ENCODE results near the gene PRKCQ.

The PRKCQ gene

GRCh38 chr10:6579904-6580278 lies at the start of gene PRKCQ:
Gene PRKCQ, minus strand, starts transcription at chr10:6580276. Its CDS starts 65,141 bp downstream, at chr10:6515135.
- no peaks in the 10 kb centered on the region for H3K27me3 Mint-ChIP-seq
- H3K4me3 Mint-ChIP-seq = peak within 1 kb of the TSS; percentile 96 to 98
- peaks cover 49% of the 10 kb centered on the region for H3K4me1 Mint-ChIP-seq
- DNase-seq = no peak
- H3K9me3 Mint-ChIP-seq = no peaks in the 10 kb centered on the region
- no peak for ATAC-seq
- peak within 1 kb of the TSS; percentile 98 to 99 for H3K27ac Mint-ChIP-seq

- DNase-seq (no peak), ATAC-seq (peak; percentile 76)
- Mint-ChIP-seq H3K9me3 (no peaks in the 10 kb centered on the region), H3K4me1 (peaks cover 31% of the 10 kb centered on the region), H3K4me3 (no peak overlapping the region), H3K27ac (no peak overlapping the region), H3K27me3 (no peaks in the 10 kb centered on the region)
These were observed 45.4 kb upstream of the PRKCQ start for GRCh38 chr10:6625428-6625827.

- Mint-ChIP-seq H3K4me3 (no peak overlapping the region), H3K9me3 (no peaks in the 10 kb centered on the region), H3K4me1 (peaks cover 31% of the 10 kb centered on the region), H3K27me3 (no peaks in the 10 kb centered on the region), H3K27ac (peak overlapping the region in 1 of 2 donors; percentile 78)
- ATAC-seq (no peak), DNase-seq (no peak)
These were observed 44.3 kb upstream of the PRKCQ start for GRCh38 chr10:6624392-6624791.

- Mint-ChIP-seq H3K4me3 (no peak overlapping the region), H3K27ac (no peak overlapping the region), H3K27me3 (no peaks in the 10 kb centered on the region), H3K9me3 (no peaks in the 10 kb centered on the region), H3K4me1 (peaks cover 37% of the 10 kb centered on the region)
- no peak for ATAC-seq
- no peak for DNase-seq
These were observed 42.8 kb upstream of the PRKCQ start for GRCh38 chr10:6622921-6623320.

- no peak overlapping the region for H3K27ac Mint-ChIP-seq
- ATAC-seq (no peak), DNase-seq (no peak)
- no peak overlapping the region for H3K4me3 Mint-ChIP-seq
- H3K4me1 Mint-ChIP-seq = peaks cover 51% of the 10 kb centered on the region
- no peaks in the 10 kb centered on the region for H3K9me3 Mint-ChIP-seq
- H3K27me3 Mint-ChIP-seq = no peaks in the 10 kb centered on the region
These were observed 41.5 kb upstream of the PRKCQ start for GRCh38 chr10:6621536-6621935.

- H3K4me3 Mint-ChIP-seq = no peak overlapping the region
- no peak overlapping the region for H3K27ac Mint-ChIP-seq
- no peaks in the 10 kb centered on the region for H3K27me3 Mint-ChIP-seq
- DNase-seq (no peak), ATAC-seq (no peak)
- no peaks in the 10 kb centered on the region for H3K9me3 Mint-ChIP-seq
- H3K4me1 Mint-ChIP-seq = peaks cover 50% of the 10 kb centered on the region
These were observed 39.6 kb upstream of the PRKCQ start for GRCh38 chr10:6619660-6620059.

GRCh38 chr10:6618340-6618739 lies 38.3 kb upstream of the PRKCQ start:
- no peaks in the 10 kb centered on the region for H3K27me3 Mint-ChIP-seq
- no peak overlapping the region for H3K4me3 Mint-ChIP-seq
- H3K4me1 Mint-ChIP-seq = peaks cover 52% of the 10 kb centered on the region
- no peak for DNase-seq
- no peak for ATAC-seq
- peaks cover 6 to 8% of the 10 kb centered on the region in 2 donors for H3K9me3 Mint-ChIP-seq
- H3K27ac Mint-ChIP-seq = no peak overlapping the region

- ATAC-seq (peak; percentile 64), DNase-seq (no peak)
- Mint-ChIP-seq H3K4me3 (peak overlapping the region in 1 of 2 donors; percentile 13), H3K9me3 (peaks cover 13 to 14% of the 10 kb centered on the region in 2 donors), H3K4me1 (peaks cover 58% of the 10 kb centered on the region), H3K27ac (no peak overlapping the region), H3K27me3 (no peaks in the 10 kb centered on the region)
These were observed 37.4 kb upstream of the PRKCQ start for GRCh38 chr10:6617309-6618076.

- no peak for DNase-seq
- H3K9me3 Mint-ChIP-seq = peaks cover 13 to 15% of the 10 kb centered on the region in 2 donors
- peak; percentile 41 for ATAC-seq
- H3K27me3 Mint-ChIP-seq = no peaks in the 10 kb centered on the region
- H3K27ac Mint-ChIP-seq = peak overlapping the region in 1 of 2 donors; percentile 73
- peak overlapping the region in 1 of 2 donors; percentile 14 for H3K4me3 Mint-ChIP-seq
- peaks cover 66% of the 10 kb centered on the region for H3K4me1 Mint-ChIP-seq
These were observed 35.9 kb upstream of the PRKCQ start for GRCh38 chr10:6615971-6616370.

- peak overlapping the region; percentile 19 to 55 for H3K4me3 Mint-ChIP-seq
- H3K27ac Mint-ChIP-seq = peak overlapping the region in 1 of 2 donors; percentile 70
- peaks cover 87% of the 10 kb centered on the region for H3K4me1 Mint-ChIP-seq
- H3K9me3 Mint-ChIP-seq = peaks cover 24 to 27% of the 10 kb centered on the region in 2 donors
- ATAC-seq = peak; percentile 84
- H3K27me3 Mint-ChIP-seq = no peaks in the 10 kb centered on the region
- DNase-seq = no peak
These were observed 32.3 kb upstream of the PRKCQ start for GRCh38 chr10:6612371-6612770.

- peaks cover 85% of the 10 kb centered on the region for H3K4me1 Mint-ChIP-seq
- DNase-seq = no peak
- peaks cover 24 to 27% of the 10 kb centered on the region in 2 donors for H3K9me3 Mint-ChIP-seq
- H3K4me3 Mint-ChIP-seq = peak overlapping the region in 1 of 2 donors; percentile 15
- no peak for ATAC-seq
- peak overlapping the region in 1 of 2 donors; percentile 41 for H3K27ac Mint-ChIP-seq
- H3K27me3 Mint-ChIP-seq = no peaks in the 10 kb centered on the region
These were observed 30.6 kb upstream of the PRKCQ start for GRCh38 chr10:6610647-6611046.

GRCh38 chr10:6609625-6610024 lies 29.5 kb upstream of the PRKCQ start:
- Mint-ChIP-seq H3K27me3 (no peaks in the 10 kb centered on the region), H3K4me1 (peaks cover 77% of the 10 kb centered on the region), H3K27ac (no peak overlapping the region), H3K4me3 (no peak overlapping the region), H3K9me3 (peaks cover 24 to 27% of the 10 kb centered on the region in 2 donors)
- ATAC-seq (no peak), DNase-seq (no peak)

GRCh38 chr10:6607778-6608177 lies 27.7 kb upstream of the PRKCQ start:
- peaks cover 75% of the 10 kb centered on the region for H3K4me1 Mint-ChIP-seq
- DNase-seq (no peak), ATAC-seq (no peak)
- H3K4me3 Mint-ChIP-seq = no peak overlapping the region
- H3K27me3 Mint-ChIP-seq = no peaks in the 10 kb centered on the region
- H3K27ac Mint-ChIP-seq = no peak overlapping the region
- peaks cover 12 to 13% of the 10 kb centered on the region in 2 donors for H3K9me3 Mint-ChIP-seq

- H3K27me3 Mint-ChIP-seq = no peaks in the 10 kb centered on the region
- peak overlapping the region; percentile 74 to 84 for H3K27ac Mint-ChIP-seq
- DNase-seq = peak in 1 of 2 donors; percentile 49
- ATAC-seq = peak; percentile 97
- peaks cover 9 to 13% of the 10 kb centered on the region in 2 donors for H3K9me3 Mint-ChIP-seq
- H3K4me3 Mint-ChIP-seq = peak overlapping the region; percentile 15 to 25
- peaks cover 74% of the 10 kb centered on the region for H3K4me1 Mint-ChIP-seq
These were observed 27.1 kb upstream of the PRKCQ start for GRCh38 chr10:6607182-6607581.

GRCh38 chr10:6603142-6604125 lies 23.4 kb upstream of the PRKCQ start:
- Mint-ChIP-seq H3K27me3 (no peaks in the 10 kb centered on the region), H3K4me3 (no peak overlapping the region), H3K4me1 (peaks cover 77% of the 10 kb centered on the region), H3K9me3 (peaks cover 20 to 23% of the 10 kb centered on the region in 2 donors), H3K27ac (peak overlapping the region in 1 of 2 donors; percentile 59)
- DNase-seq (no peak), ATAC-seq (no peak)

Data from stimulated activated naive CD8-positive, alpha-beta T cell treated with anti-CD3 and anti-CD28 coated beads, Interleukin-15, amount 100 ng/mL, for 72 hours (primary cell).